ENCODE results near the gene MAML3.

Gene MAML3

DNA sequence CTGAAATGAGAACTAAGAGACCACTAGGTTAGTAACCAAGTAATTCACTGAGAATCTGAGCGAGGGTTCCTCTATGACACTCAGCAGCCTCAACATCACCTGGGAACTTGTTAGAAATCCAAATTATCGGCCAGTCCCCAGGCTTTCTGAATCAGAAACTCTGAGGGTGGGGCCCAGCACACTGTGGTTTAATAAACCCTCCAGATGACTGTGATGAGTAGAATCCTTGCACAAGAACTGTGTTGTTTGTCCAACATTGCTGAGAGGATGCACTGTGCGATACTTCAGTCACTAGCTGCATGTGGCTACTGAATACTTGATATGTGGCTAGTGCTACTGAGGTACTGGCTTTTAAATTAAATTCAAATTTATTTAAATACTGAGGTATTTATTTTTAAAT is 243.9 kb downstream of the MAML3 start:
- in situ Hi-C loops (cut with MboI; ENCODE audit: low sequenced_read_pairs): no loop called here

DNA sequence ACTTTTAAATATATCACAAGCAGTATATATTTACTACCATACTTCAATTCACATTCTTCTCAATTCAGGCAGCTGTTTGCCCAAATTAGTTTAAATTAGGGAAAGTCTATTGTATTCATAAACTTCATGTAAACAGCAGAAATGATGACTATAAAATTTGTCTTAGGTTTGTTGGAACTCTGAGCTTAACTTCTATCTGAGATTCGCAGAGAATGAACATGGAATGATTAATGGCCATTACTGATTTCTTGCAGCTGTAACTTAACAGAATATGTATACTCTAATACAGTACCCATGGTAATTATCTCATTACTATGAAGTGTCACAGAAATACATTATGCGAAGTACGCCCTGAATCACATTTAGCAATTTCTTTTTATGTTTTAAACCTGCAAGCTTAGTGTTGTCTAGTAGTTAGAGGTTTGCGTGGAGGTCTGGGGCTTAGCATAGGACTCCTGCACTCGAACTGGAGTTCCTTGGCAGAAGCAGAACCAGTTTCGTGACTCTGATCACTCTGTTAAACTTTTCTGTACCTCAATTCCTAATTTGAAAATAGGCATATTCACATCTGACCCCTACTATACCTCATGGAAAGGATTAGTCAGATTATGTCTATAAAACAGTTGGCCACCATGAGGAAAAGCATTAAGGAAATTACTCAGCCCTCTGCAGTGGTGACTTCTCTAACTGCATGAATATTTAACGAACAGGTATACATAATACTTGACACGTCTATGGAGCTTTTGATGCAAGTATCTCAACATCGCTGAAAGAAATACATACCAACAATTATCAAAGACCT is 245.1 kb downstream of the MAML3 start:
- in situ Hi-C loops (cut with MboI; ENCODE audit: low sequenced_read_pairs): no loop called here

DNA sequence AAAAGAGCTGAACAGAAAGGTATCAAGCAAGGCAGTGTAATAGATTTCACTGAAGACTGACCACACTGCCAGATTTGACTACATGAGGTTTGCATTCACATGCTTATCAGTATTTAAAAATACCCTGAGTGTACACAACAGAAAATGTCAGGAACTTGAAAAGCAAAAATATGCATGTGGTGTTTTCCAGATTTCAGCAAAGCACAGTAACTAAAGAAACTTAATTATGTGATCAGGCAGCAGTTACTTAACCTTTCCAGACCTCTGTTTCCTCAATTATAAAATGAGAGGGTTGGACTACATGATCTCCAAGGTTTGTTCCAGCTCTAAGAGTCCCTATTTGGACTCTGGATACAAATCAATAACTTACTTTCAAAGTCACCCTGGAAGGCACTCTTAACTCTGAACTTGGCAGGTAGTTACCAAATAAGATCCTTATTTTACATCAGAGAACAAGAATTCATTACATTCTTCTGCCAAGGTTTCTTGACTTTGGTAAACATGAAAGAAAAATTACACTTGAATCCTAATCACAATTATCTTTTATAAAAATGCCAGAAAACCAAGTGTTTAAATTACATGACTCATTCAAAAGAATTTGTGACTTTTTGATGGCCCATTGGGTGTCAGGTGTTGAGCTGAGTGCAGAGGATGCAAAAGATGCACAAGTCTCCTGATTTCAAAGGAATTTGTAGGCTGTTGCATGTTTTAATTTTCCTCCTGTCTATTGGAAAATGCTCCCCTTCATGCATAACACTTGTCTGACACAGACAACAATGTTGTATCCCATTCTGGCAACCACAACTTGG is 246.8 kb downstream of the MAML3 start:
- in situ Hi-C loops (cut with MboI; ENCODE audit: low sequenced_read_pairs): no loop called here

GRCh38 chr4:139905489-139905888 is 248.5 kb downstream of the MAML3 start:
- in situ Hi-C loops (cut with MboI; ENCODE audit: low sequenced_read_pairs): no loop called here

GRCh38 chr4:139904406-139904805 is 249.6 kb downstream of the MAML3 start:
- in situ Hi-C loops (cut with MboI; ENCODE audit: low sequenced_read_pairs): no loop called here

DNA sequence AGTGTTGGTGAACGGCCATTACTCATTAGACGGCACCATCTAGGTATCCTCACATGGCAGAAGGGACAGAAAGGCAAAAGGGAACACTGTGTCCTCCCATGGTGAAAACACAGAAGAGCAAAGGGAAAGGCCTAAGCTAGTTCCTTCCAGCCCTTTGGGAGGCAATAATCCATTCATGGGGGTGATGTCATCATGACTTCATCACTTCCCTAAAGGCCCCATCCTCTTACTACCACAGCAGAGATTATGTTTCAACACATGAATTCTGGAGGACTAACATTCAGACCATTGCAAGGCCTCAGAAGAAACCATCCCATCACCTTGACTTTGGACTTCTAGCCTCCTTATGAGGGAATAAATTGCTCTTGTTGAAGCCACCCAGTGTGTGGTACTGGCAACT is 250.1 kb downstream of the MAML3 start:
- in situ Hi-C loops (cut with MboI; ENCODE audit: low sequenced_read_pairs): no loop called here

DNA sequence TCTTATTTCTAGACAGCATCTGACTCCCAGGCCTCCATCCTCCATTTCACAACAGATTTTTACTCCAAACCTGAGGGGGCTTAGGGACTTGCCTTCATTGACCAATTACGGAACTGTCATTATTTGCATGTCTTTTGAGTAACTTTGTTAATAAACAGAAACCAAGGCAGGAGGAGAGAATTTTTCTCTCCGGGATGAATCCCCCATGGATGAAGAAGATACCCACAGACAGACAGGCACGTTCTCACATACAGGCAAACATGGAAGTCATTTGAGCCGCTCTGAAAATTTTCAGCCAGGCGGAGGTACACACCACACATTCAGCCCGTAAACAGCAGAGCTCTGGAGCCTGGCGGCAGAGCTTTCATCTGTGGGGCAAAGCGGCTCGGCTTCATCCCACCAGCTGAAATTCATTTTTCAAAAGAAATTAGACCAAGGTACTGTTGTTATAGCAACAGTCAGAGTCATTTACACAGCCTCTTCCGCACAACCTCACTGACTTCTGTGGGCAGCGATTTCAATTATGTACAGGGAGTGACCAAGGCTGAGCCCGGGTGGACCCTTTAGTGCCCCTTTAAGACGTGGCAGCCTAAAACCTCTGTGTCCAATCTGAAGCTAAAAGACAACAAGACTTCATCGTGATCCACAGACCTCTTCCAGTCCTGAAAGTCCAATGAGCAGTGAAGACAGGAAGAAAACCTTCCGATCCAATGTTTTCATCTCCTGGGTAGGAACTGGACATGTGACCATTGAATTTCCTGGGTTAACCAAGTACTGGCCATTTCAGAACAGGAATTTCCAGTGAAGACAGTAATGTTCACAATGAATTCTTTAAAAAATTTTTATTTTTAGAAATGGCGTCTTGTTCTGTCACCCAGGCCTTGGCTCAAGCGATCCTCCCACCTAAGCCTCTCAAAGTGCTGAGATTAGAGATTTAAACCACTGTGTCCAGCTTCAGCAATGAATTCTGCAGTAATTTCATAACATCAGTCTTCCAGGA is 251.4 kb downstream of the MAML3 start:
- in situ Hi-C loops (cut with MboI; ENCODE audit: low sequenced_read_pairs): no loop called here

DNA sequence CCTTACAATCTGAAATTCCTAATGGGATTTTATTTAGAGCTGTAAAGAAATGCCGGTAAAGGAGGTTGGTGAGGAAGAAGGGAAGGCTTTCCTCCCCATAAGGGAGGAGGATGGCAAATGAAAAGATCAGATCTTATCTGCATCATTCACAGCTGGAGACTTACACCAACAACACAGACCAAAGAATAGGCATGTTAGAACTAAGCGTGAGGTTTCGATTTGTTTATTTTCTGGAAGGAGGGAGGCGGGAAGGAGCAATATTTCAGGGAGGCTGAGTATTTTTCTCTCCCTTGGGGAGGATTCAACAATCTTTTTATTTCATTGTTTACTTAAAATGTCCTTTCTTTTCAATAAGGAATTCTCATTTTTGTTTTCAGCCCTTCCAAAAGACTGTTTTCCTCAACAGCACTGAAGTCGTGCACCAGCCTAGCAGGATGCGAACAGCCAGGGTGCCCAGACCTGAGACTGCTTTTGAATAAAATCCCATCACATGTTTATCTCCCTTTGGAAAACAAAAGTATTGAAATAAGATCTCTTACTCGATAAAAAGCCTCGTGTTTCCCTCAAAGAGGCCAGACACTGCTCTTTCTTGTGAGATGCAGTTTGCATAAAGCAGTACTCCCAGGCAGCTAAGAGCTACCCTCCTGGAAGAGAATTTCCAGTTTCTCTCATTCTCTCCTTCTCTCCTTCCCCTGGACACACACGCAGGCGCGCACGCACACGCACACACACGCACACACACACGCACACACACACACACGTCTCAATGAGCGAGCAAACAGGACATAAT is 252.3 kb downstream of the MAML3 start:
- in situ Hi-C loops (cut with MboI; ENCODE audit: low sequenced_read_pairs): no loop called here

GRCh38 chr4:139900964-139901376 is 253.0 kb downstream of the MAML3 start:
- in situ Hi-C loops (cut with MboI; ENCODE audit: low sequenced_read_pairs): no loop called here

- in situ Hi-C loops (cut with MboI; ENCODE audit: low sequenced_read_pairs): no loop called here
Observed at GRCh38 chr4:139899346-139899745, 254.6 kb downstream of the MAML3 start.

DNA sequence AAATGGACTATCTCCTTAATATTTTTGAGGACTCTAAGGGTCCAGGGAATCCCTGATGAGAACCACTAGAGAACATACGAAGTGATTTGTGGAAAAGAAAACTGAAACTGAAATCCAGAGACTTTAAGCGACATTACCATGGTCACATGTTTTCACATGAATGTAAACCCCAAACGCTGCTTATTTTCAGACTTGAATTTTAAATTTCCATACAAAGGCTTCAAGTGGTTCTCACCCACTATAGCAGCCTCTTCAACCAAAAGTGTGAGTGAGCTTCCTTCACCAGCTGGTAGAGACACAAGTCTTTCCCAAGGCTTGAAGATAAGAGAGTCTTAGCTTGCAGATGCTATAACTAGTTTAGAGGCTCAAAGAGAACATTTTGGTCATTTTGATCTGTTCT is 255.7 kb downstream of the MAML3 start:
- in situ Hi-C loops (cut with MboI; ENCODE audit: low sequenced_read_pairs): no loop called here

DNA sequence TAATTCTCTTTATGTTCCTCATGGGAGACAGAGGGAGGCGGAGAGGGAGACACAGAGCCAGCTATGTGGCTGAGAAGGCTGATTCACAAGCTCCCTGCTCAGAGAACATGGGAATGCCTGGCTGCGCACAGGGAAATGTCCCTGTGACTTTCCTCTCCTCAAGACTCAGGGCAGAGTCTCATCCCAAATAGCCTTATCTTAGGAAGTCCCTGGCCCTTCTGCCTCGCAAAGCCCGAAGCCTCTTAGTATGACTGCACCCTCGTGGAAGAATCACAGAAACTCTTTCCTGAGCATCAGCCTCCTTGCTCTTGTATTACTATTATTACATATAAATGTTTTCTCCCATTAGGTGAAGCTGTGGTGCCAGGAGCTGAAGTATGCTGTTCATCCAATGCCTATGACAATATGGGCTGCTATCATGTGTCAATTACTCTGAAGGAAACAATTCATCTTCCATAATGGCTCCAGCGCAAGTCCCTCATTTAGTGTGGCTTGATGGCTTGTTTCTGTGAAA is 257.8 kb downstream of the MAML3 start:
- in situ Hi-C loops (cut with MboI; ENCODE audit: low sequenced_read_pairs): no loop called here

- in situ Hi-C loops (cut with MboI; ENCODE audit: low sequenced_read_pairs): no loop called here
Observed at GRCh38 chr4:139893801-139894200, 260.2 kb downstream of the MAML3 start.

DNA sequence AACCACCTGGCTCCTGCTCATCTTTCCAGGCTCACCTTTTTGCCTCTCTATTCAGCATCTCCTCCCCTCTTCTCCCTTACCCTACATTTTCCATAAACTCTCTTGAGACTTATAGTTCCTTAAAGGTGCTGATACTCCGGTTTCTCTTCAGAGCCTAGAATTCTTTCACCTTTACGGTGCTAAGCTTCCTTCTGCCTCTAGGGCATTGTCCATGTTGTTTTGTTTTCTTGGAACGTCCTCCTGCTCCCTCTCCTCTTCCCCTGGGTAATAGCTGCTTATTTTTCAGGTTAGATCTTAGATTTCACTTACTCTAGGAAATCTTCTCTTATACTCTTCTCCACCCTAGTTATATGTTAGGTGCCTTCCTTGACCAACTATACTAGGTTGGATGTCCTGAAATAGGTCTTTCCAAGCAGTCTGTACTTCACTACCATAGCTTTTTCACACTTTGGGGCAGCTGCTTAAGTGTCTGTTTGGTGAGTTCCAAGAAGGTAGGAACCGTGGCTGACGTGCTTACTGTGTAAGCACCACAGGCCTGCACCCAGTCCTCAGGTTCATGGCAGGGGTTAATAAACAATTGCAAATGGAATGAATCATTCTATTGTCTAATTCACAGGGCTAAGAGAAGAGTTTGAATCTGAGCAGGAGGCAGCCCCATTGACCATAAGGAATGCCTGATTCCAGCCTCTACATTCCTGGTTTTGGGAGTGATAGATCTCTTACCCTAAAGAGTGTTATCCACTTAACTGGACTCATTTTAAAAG is 260.8 kb downstream of the MAML3 start:
- in situ Hi-C loops (cut with MboI; ENCODE audit: low sequenced_read_pairs): no loop called here

GRCh38 chr4:139890816-139891215 is 263.2 kb downstream of the MAML3 start:
- in situ Hi-C loops (cut with MboI; ENCODE audit: low sequenced_read_pairs): no loop called here

GRCh38 chr4:139889901-139890300 is 264.1 kb downstream of the MAML3 start:
- in situ Hi-C loops (cut with MboI; ENCODE audit: low sequenced_read_pairs): no loop called here

- in situ Hi-C loops (cut with MboI; ENCODE audit: low sequenced_read_pairs): no loop called here
Observed at GRCh38 chr4:139889264-139889663, 264.7 kb downstream of the MAML3 start.

DNA sequence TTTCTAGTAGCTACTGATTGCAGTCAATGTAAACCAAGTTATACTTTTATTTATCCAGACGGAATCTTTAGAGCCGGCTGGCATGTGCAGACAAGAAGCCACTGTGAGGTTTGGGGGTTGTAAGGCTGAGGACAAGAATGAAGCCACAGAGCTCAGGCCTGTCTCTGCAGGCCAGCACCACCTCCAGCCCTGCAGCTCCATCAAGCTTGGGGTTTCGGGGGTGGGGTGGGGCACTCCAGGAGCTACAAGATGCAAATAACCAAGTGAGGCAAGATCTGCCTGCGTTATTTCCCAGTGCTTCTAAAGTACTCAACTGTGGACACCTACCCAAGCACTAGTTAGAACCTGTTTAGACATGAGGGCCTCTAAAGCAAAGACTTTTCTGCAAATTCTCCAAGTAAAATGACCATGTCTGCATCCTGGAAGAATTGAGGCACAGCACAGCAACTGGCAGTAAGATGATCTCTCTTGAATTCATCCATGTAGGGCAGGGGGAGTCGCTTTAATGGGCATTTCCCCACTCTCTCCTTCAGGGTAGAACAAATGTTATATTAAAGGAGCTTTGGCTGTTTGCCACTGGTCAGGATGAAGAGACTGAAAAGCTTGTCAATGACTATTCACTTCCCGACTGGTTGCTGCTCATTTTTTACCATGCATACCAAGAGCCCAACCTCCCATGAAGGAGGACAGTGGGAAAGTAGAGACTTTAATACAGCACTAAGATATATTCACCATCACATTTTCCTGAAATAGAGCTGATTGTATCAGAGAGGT is 265.8 kb downstream of the MAML3 start:
- in situ Hi-C loops (cut with MboI; ENCODE audit: low sequenced_read_pairs): no loop called here
